H1 (cell line): ENCODE measurements around the gene JPH2. TPM values are rescaled to one million over a fixed set of nuclear protein-coding genes. Genes with fewer than 3 reads are reported as not detected.

ENCODE experiments used
- CTCF ChIA-PET: fragments of 300-600 bp; sonication (Branson Sonifier 250); formaldehyde crosslinking; loops from one replicate; lab custom pipeline; 2021; ENCODE audit not compliant: partially characterized antibody; lab: Charles Lee
- POLR2A ChIA-PET: fragments of 300-600 bp; sonication (Branson Sonifier 250); formaldehyde crosslinking; loops from one replicate; lab custom pipeline; 2021; ENCODE audit warnings: inconsistent platforms; ENCODE audit not compliant: partially characterized antibody; lab: Charles Lee
- DNase-seq, 2 experiments: peaks; one replicate each; pipeline versions ENCODE4 v3.0.0 to v3.0.0-alpha.2; 2010 to 2022; ENCODE audit warnings: low spot score in 2 of 2, low read depth in 1 of 2, mixed read lengths in 1 of 2
- FAIRE-seq: peaks from 2 replicates; lab custom pipeline; 2011; peaks lifted over from hg19 to GRCh38; lab: Jason Lieb, UNC
- H2AFZ ChIP-seq: 2 replicates; pipeline ENCODE4 v1.8.1; 2012; ENCODE audit warnings: low read length, inconsistent platforms
- H2AK5ac ChIP-seq: 2 replicates; pipeline ENCODE4 v1.6.1; 2013; ENCODE audit warnings: low read depth, low read length
- H2BK120ac ChIP-seq: replicated peaks from 2 replicates; pipeline ENCODE3; 2013; ENCODE audit warnings: low read depth, low read length, inconsistent platforms
- H2BK12ac ChIP-seq: 2 replicates; pipeline ENCODE4 v1.6.1; 2013; ENCODE audit warnings: low read depth, low read length
- H2BK15ac ChIP-seq: 2 replicates; pipeline ENCODE4 v1.6.1; 2013; ENCODE audit warnings: low read length
- H2BK20ac ChIP-seq: 2 replicates; pipeline ENCODE4 v1.6.1; 2013; ENCODE audit warnings: low read length
- H2BK5ac ChIP-seq: 2 replicates; pipeline ENCODE4 v1.6.1; 2013; ENCODE audit warnings: low read depth, low read length
- H3K14ac ChIP-seq: 2 replicates; pipeline ENCODE4 v1.6.1; 2013; ENCODE audit warnings: inconsistent platforms; ENCODE audit not compliant: insufficient read length
- H3K18ac ChIP-seq: 2 replicates; pipeline ENCODE4 v1.6.1; 2013; ENCODE audit warnings: low read length; ENCODE audit errors: extremely low read depth
- H3K23ac ChIP-seq: 2 replicates; pipeline ENCODE4 v1.6.1; 2013; ENCODE audit warnings: inconsistent platforms; ENCODE audit not compliant: insufficient read length
- H3K23me2 ChIP-seq: 2 replicates; pipeline ENCODE4 v1.6.1; 2013; ENCODE audit warnings: low read depth, low read length
- H3K27ac ChIP-seq: 2 replicates; pipeline ENCODE4 v1.6.1; 2011; ENCODE audit warnings: low read depth, low read length, inconsistent platforms
- H3K27me3 ChIP-seq, 4 experiments: replicated peaks in 1 of 4; 1 replicate in 1 of 4; 2 replicates in 3 of 4; pipeline versions ENCODE4 v1.6.1 to v1.8.1; 2011 to 2013; ENCODE audit warnings: low read length in 3 of 4, mild to moderate bottlenecking in 3 of 4, inconsistent platforms in 2 of 4, mixed read lengths in 2 of 4, moderate library complexity in 1 of 4; ENCODE audit not compliant: control insufficient read depth in 3 of 4, insufficient read depth in 3 of 4; ENCODE audit errors: extremely low read depth in 1 of 4
- H3K36me3 ChIP-seq, 4 experiments: 2 replicates each; pipeline versions ENCODE4 v1.6.1 to v1.8.1; 2011 to 2013; ENCODE audit warnings: mild to moderate bottlenecking in 4 of 4, low read length in 3 of 4, moderate library complexity in 2 of 4, control low read depth in 1 of 4, inconsistent platforms in 1 of 4; ENCODE audit not compliant: insufficient read depth in 4 of 4, control insufficient read depth in 2 of 4
- H3K4ac ChIP-seq: replicated peaks from 2 replicates; pipeline ENCODE3; 2013; ENCODE audit warnings: low read length, low read depth, mixed read lengths, inconsistent platforms; ENCODE audit not compliant: insufficient read length
- H3K4me1 ChIP-seq, 4 experiments: replicated peaks in 1 of 4; 1 replicate in 1 of 4; 2 replicates in 3 of 4; pipeline versions ENCODE4 v1.6.1 to v1.8.1; 2011 to 2013; ENCODE audit warnings: low read length in 3 of 4, inconsistent platforms in 2 of 4, mixed read lengths in 1 of 4; ENCODE audit not compliant: insufficient read depth in 4 of 4, control insufficient read depth in 3 of 4
- H3K4me2 ChIP-seq, 2 experiments: 2 replicates each; pipeline versions ENCODE4 v1.6.1 to v1.8.1; 2011 to 2013; ENCODE audit warnings: low read depth in 2 of 2, low read length in 2 of 2, control low read depth in 1 of 2, inconsistent platforms in 1 of 2, mild to moderate bottlenecking in 1 of 2; ENCODE audit not compliant: insufficient read depth in 1 of 2
- H3K4me3 ChIP-seq, 4 experiments: fragments of 200-600, 300-600 bp in 1 of 4; sonication (generic), shearing (Covaris generic), sonication (Bioruptor Twin) in 1 of 4; 2 replicates each; pipeline versions ENCODE4 v1.5.1 to v1.8.1; 2011 to 2016; ENCODE audit warnings: low read length in 4 of 4, low read depth in 3 of 4, control low read depth in 2 of 4, inconsistent platforms in 2 of 4, mild to moderate bottlenecking in 2 of 4, mixed read lengths in 1 of 4, moderate library complexity in 1 of 4; ENCODE audit not compliant: insufficient read depth in 2 of 4; ENCODE audit errors: extremely low read depth in 1 of 4
- H3K56ac ChIP-seq: replicated peaks from 2 replicates; pipeline ENCODE3; 2013; ENCODE audit warnings: low read depth, mild to moderate bottlenecking, mixed read lengths, low read length, inconsistent platforms; ENCODE audit not compliant: insufficient read length
- H3K79me1 ChIP-seq: 2 replicates; pipeline ENCODE4 v1.6.1; 2013; ENCODE audit warnings: low read depth, low read length, control low read depth
- H3K79me2 ChIP-seq, 2 experiments: 2 replicates each; pipeline versions ENCODE4 v1.6.1 to v1.8.1; 2012 to 2013; ENCODE audit warnings: low read length in 2 of 2, mild to moderate bottlenecking in 2 of 2, inconsistent platforms in 1 of 2; ENCODE audit not compliant: insufficient read depth in 2 of 2, control insufficient read depth in 1 of 2
- H3K9ac ChIP-seq, 4 experiments: replicated peaks in 1 of 4; 1 replicate in 1 of 4; 2 replicates in 3 of 4; pipeline versions ENCODE4 v1.6.1 to v1.8.1; 2011 to 2013; ENCODE audit warnings: low read depth in 3 of 4, low read length in 3 of 4, control low read depth in 2 of 4, mild to moderate bottlenecking in 2 of 4, moderate library complexity in 2 of 4, inconsistent platforms in 1 of 4; ENCODE audit errors: extremely low read depth in 1 of 4
- H3K9me3 ChIP-seq, 2 experiments: 2 replicates each; pipeline versions ENCODE4 v1.6.1 to v1.8.1; 2012 to 2013; ENCODE audit warnings: mild to moderate bottlenecking in 2 of 2, moderate library complexity in 2 of 2, control low read depth in 1 of 2, inconsistent platforms in 1 of 2, low read depth in 1 of 2, low read length in 1 of 2, mixed read lengths in 1 of 2; ENCODE audit not compliant: insufficient read depth in 2 of 2
- H4K20me1 ChIP-seq, 2 experiments: replicated peaks in 1 of 2; 2 replicates each; pipeline versions ENCODE3 to v1.8.1; 2011 to 2013; ENCODE audit warnings: inconsistent platforms in 2 of 2, low read length in 2 of 2, mild to moderate bottlenecking in 1 of 2; ENCODE audit not compliant: insufficient read depth in 2 of 2, control insufficient read depth in 1 of 2
- H4K5ac ChIP-seq: 2 replicates; pipeline ENCODE4 v1.6.1; 2013; ENCODE audit warnings: low read length, low read depth, mixed read lengths, inconsistent platforms; ENCODE audit not compliant: insufficient read length
- H4K8ac ChIP-seq: 2 replicates; pipeline ENCODE4 v1.8.0; 2013; ENCODE audit warnings: mild to moderate bottlenecking, moderate library complexity, low read length, inconsistent platforms; ENCODE audit not compliant: insufficient read depth; ENCODE audit errors: extremely low read depth
- H4K91ac ChIP-seq: replicated peaks from 2 replicates; pipeline ENCODE3; 2013; ENCODE audit warnings: low read length, mixed read lengths, inconsistent platforms; ENCODE audit not compliant: insufficient read length
- EGR1 ChIP-seq: IDR thresholded peaks from 2 replicates; pipeline ENCODE4 v1.6.1; 2011; ENCODE audit warnings: low read depth, low read length, borderline replicate concordance
- JUN ChIP-seq: IDR thresholded peaks from 2 replicates; pipeline ENCODE4 v1.6.1; 2011; ENCODE audit warnings: low read depth, mild to moderate bottlenecking, improper control_type of control experiment, low read length
- PHF8 ChIP-seq: fragments of 200-600 bp; sonication (generic); conservative IDR thresholded peaks from 2 replicates; pipeline ENCODE4 v1.7.1; 2012; ENCODE audit warnings: low read depth, mild to moderate bottlenecking, inconsistent platforms, low read length, moderate library complexity
- SIRT6 ChIP-seq: IDR thresholded peaks from one replicate; pipeline ENCODE4 v1.7.1; 2012; ENCODE audit warnings: low read length, inconsistent platforms
- whole genome bisulfite sequencing, 2 experiments: shearing (Covaris generic) in 1 of 2; methylation state at CpG; one replicate each; pipeline versions ENCODE4 v1.1.6 to v1.1.7; 2013 to 2015; ENCODE audit warnings: low lambda C conversion rate in 2 of 2, mixed read lengths in 2 of 2, inconsistent platforms in 1 of 2, low coverage in 1 of 2, missing lambda C conversion rate in 1 of 2; ENCODE audit not compliant: insufficient replicate concordance in 2 of 2, insufficient coverage in 1 of 2, insufficient read length in 1 of 2; ENCODE audit errors: extremely low coverage in 1 of 2, missing lambda C conversion rate in 1 of 2; 5-methylcytosine and 5-hydroxymethylcytosine counted together
- polyA plus RNA-seq, 7 experiments: library from polyadenylated mRNA; depleted of rRNA in 3 of 7; stranded (reverse) in 5 of 7; unstranded in 2 of 7; fragments of >200 nt in 5 of 7; fragments of 200-250 nt in 2 of 7; gene quantifications; 1 replicate in 5 of 7; 2 replicates in 1 of 7; 4 replicates in 1 of 7; pipeline versions ENCODE4 v1.2.1 to v1.2.3, GENCODE V29; 2011 to 2013; ENCODE audit warnings: missing spikeins in 2 of 7, mixed read lengths in 2 of 7
- total RNA-seq: library from RNA; stranded (reverse); fragmentation: NEBNext Ultra II Directional; extraction: Animal tissue kit (Norgen Biotek cat#: 25700); gene quantifications from 2 replicates; pipeline ENCODE4 v1.2.1, GENCODE V29; 2021

Gene JPH2
- total and polyA plus RNA-seq, 2 of the 8 experiments (the other 6 are each of a cell fraction or from before 2014, with no cell fraction given) = 0.59 to 1.3 TPM

DNA sequence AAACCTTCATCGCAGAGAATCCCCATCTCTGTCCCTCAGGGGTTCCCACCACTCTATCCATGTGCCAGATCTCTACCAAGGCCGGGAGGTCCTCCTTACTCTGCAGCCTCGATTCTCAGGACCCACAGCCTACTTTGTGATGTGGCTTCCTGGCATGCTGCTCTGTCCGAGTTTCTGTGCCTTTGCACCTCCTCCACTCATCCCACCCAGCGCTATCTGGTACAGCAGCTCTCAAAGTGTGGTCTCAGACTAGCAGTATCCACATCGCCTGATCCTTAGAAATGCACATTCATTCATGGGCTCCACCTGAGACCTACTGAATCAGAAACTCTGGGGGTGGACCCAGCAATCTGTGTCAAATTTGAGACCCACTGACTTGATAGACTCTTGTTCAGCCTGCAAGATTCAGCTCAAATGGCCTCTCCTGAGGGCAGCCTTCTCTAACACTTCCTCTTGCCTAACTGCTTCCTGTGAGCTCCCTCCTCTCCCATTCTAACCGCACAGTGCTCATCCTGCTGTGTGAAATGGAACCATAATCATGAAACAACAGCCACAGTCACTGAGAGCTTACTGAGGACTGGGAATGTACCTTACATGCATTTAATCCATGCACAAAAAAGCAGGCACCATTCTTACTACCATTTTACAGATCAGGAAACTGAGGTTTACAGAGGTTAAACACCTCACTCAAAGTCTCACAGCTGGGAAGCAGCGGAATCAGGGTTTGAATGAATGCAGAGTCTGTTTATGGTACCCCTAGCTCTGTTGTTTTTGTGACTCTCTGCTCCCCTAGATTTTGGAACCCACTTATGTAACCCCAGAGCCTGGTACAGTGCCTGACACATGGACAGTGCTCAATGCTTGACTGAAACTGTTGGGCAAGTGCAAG, 69.4 kb downstream of the JPH2 start:
- no peak overlapping the region for H2BK15ac ChIP-seq
- H4K91ac ChIP-seq = no peak overlapping the region
- no peak overlapping the region for H4K8ac ChIP-seq
- no peak overlapping the region for H3K4me2 ChIP-seq
- no peak for DNase-seq
- no peak overlapping the region for H4K5ac ChIP-seq
- H3K36me3 ChIP-seq = no peaks in the 10 kb centered on the region
- 77% methylated on average over 8 of the region's 8 CpGs; no CpG with 5 or more reads in 1 of the 2 experiments for WGBS, 2 experiments
- no peak overlapping the region for H3K23ac ChIP-seq
- H3K9ac ChIP-seq = no peak overlapping the region
- no peak overlapping the region for H2BK5ac ChIP-seq
- H3K79me2 ChIP-seq = no peaks in the 10 kb centered on the region
- H3K27me3 ChIP-seq = no peaks in the 10 kb centered on the region
- H4K20me1 ChIP-seq = no peaks in the 10 kb centered on the region
- no peak for FAIRE-seq
- H3K4me3 ChIP-seq = no peak overlapping the region
- CTCF ChIA-PET = interaction anchor here (0.6 to 15.8 kb wide), 40 partner anchors 7 to 569 kb away, joined by 3 to 512 read pairs (median 5); partner anchors contain the start of genes FITM2 and JPH2
- H3K56ac ChIP-seq = no peak overlapping the region
- H3K9me3 ChIP-seq = no peaks in the 10 kb centered on the region
- no peak overlapping the region for H3K27ac ChIP-seq
- H3K23me2 ChIP-seq = no peaks in the 10 kb centered on the region
- POLR2A ChIA-PET = interaction anchor here (0.6 to 2.3 kb wide), 8 partner anchors 20 to 660 kb away, joined by 3 to 13 read pairs (median 3); no protein-coding TSS in a partner anchor
- H2BK12ac ChIP-seq = no peak overlapping the region
- no peaks in the 10 kb centered on the region for H3K4me1 ChIP-seq
- no peak overlapping the region for H3K14ac ChIP-seq
- H2AFZ ChIP-seq = no peak overlapping the region
- H3K18ac ChIP-seq = no peak overlapping the region
- no peak overlapping the region for H2AK5ac ChIP-seq
- no peak overlapping the region for H2BK120ac ChIP-seq
- no peaks in the 10 kb centered on the region for H3K79me1 ChIP-seq
- no peak overlapping the region for H3K4ac ChIP-seq
- TF ChIP-seq SIRT6 = no peak
- no peak for TF ChIP-seq PHF8
- TF ChIP-seq JUN = no peak
- TF ChIP-seq EGR1 = no peak
- H2BK20ac ChIP-seq = no peak overlapping the region
